ENCODE results near the gene STK16. TPM values are rescaled to one million over a fixed set of nuclear protein-coding genes. Genes with fewer than 3 reads are reported as not detected.

Gene STK16
- total and polyA plus RNA-seq, 7 experiments from 2014 or later = 17.4 to 35.0 (median 21.8) TPM

DNA sequence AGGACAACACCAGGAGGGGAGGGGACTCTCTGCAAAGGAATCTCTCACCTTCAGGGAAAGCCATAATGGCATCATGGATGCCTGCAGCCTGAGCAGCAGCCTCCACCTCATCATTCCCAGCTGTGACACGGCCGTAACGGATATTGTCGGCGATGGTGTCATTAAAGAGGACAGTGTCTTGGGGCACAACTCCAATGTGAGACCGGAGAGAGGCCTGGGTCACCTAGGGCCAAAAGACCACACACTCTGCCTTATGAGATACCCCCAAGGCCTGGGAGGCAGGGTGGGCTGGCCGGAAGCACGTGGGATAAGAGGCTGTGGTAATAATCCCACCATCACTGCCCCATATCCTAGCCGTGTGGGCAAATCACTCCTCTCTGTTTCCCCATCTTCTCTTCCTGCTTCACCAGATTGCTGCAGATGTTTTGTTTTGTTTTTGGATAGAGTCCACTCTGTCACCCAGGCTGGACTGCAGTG lies 34.4 kb upstream of the STK16 start:
- CTCF ChIA-PET = interaction anchor here (0.8 to 5.0 kb wide), 14 partner anchors 16 to 216 kb away, joined by 3 to 54 read pairs (median 4); partner anchors contain the start of genes ATG9A, CNPPD1, NHEJ1 and SLC23A3
- H3K36me3 ChIP-seq (ENCODE audit: control insufficient read depth in 2 of 3, insufficient read depth in 3 of 3, low read length in 3 of 3) = peaks cover 9 to 33% (median 14%) of the 10 kb centered on the region in 3 experiments
- peak overlapping the region; percentile 17 for H3K4me3 ChIP-seq (ENCODE audit: low read length)
- Mint-ChIP-seq H3K27me3 (no peaks in the 10 kb centered on the region), H3K4me3 (peak overlapping the region in 6 of 10 donors; percentile 57 to 74 (median 64)), H3K27ac (peak overlapping the region; percentile 86 to 96 (median 94)), H3K9me3 (peaks cover 0 to 5% (median 0%) of the 10 kb centered on the region in 11 donors), H3K4me1 (peaks cover 15 to 51% (median 46%) of the 10 kb centered on the region in 7 donors), H3K36me3 (peaks cover 0 to 22% (median 4%) of the 10 kb centered on the region in 5 donors)
- H3K9me3 ChIP-seq (ENCODE audit: control insufficient read depth in 2 of 3, low read length in 3 of 3) = no peaks in the 10 kb centered on the region
- peaks cover 19 to 26% of the 10 kb centered on the region in 2 donors for H3K4me1 ChIP-seq (ENCODE audit: control insufficient read depth in 2 of 2, insufficient read depth in 2 of 2, low read length in 2 of 2)
- ATAC-seq (no peak), DNase-seq (peak in 1 of 9 donors; percentile 16)
- H3K27ac ChIP-seq (ENCODE audit: low read depth, low read length) = peak overlapping the region; percentile 70
- POLR2A ChIA-PET = interaction anchor here (0.6 to 17.4 kb wide), 13 partner anchors 11 to 84 kb away, joined by 3 to 343 read pairs (median 7); partner anchors contain the start of genes ANKZF1, ATG9A, CNPPD1 and GLB1L
- intact Hi-C loops (cut with micrococcal nuclease) = loop anchor here (1.0 kb wide), 5 partner anchors 34 to 153 kb away; partner anchors contain the start of gene NHEJ1 (in 2 of the 2)
- no peaks in the 10 kb centered on the region for H3K27me3 ChIP-seq (ENCODE audit: control insufficient read depth in 2 of 2, insufficient read depth in 2 of 2, low read length in 2 of 2)

- H3K36me3 ChIP-seq (ENCODE audit: control insufficient read depth in 2 of 3, insufficient read depth in 3 of 3, low read length in 3 of 3) = peaks cover 9 to 26% (median 14%) of the 10 kb centered on the region in 3 experiments
- H3K27ac Mint-ChIP-seq = no peak overlapping the region
- DNase-seq = no peak
These were observed 32.3 kb upstream of the STK16 start for GRCh38 chr2:219213026-219213415.

DNA sequence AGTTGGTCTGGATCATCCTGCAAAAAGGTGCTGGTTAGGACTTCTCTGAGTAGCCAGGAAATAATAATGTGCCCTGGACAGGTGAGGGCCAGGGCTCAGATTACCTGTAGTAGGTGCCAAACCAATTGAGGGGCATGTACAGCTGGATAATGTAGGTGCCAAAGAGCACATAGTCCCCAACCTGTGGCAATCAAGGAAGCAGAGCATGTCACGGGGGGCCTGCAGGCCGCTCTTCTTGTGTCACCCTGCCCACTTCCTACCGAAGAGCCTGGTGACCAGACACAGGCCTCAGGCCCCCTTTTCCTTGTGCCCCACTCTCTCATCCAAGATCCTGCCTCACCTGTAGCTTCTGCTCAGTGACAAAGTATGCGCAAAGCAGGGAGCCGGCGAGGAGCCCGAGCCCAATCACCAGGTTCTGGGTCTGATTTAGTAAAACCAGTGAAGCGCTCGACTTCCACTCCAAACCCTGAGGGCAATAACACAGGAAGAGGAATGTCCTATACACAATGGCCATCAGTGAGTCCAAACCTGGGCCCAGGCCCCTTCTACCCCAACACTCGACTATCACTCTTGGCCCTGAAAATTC lies 31.7 kb upstream of the STK16 start:
- Mint-ChIP-seq H3K27me3 (no peaks in the 10 kb centered on the region), H3K27ac (peak overlapping the region in 1 of 9 donors; percentile 74), H3K36me3 (peaks cover 0 to 18% (median 4%) of the 10 kb centered on the region in 5 donors), H3K9me3 (no peaks in the 10 kb centered on the region), H3K4me3 (no peak overlapping the region), H3K4me1 (peaks cover 7 to 45% (median 36%) of the 10 kb centered on the region in 7 donors)
- Histone ChIP-seq H3K27ac (ENCODE audit: low read depth, low read length) (no peak overlapping the region), H3K27me3 (ENCODE audit: control insufficient read depth in 2 of 2, insufficient read depth in 2 of 2, low read length in 2 of 2) (no peaks in the 10 kb centered on the region), H3K36me3 (ENCODE audit: control insufficient read depth in 2 of 3, insufficient read depth in 3 of 3, low read length in 3 of 3) (peaks cover 5 to 21% (median 11%) of the 10 kb centered on the region in 3 experiments), H3K9me3 (ENCODE audit: control insufficient read depth in 2 of 3, low read length in 3 of 3) (no peaks in the 10 kb centered on the region), H3K4me3 (ENCODE audit: low read length) (no peak overlapping the region), H3K4me1 (ENCODE audit: control insufficient read depth in 2 of 2, insufficient read depth in 2 of 2, low read length in 2 of 2) (peaks cover 16% of the 10 kb centered on the region in 2 donors)
- intact Hi-C loops (cut with micrococcal nuclease) = no loop called here
- POLR2A ChIA-PET = interaction anchor here (1.1 to 17.4 kb wide), 5 partner anchors 16 to 55 kb away, joined by 3 to 343 read pairs (median 4); partner anchors contain the start of genes ANKZF1, ATG9A, CNPPD1 and NHEJ1
- ATAC-seq (no peak), DNase-seq (no peak)
- CTCF ChIA-PET = interaction anchor here (0.6 to 5.0 kb wide), 6 partner anchors 38 to 202 kb away, joined by 3 to 54 read pairs (median 16); partner anchors contain the start of genes CNPPD1, NHEJ1 and SLC23A3

More at GRCh38 chr2:219213026-219213415, 32.3 kb upstream of the STK16 start:
- Mint-ChIP-seq H3K27me3 (no peaks in the 10 kb centered on the region), H3K36me3 (peaks cover 0 to 23% (median 4%) of the 10 kb centered on the region in 5 donors), H3K4me1 (peaks cover 12 to 50% (median 41%) of the 10 kb centered on the region in 7 donors), H3K4me3 (no peak overlapping the region), H3K9me3 (no peaks in the 10 kb centered on the region)
- POLR2A ChIA-PET = interaction anchor here (1.1 to 17.4 kb wide), 5 partner anchors 17 to 54 kb away, joined by 3 to 343 read pairs (median 5); partner anchors contain the start of genes ANKZF1, ATG9A, CNPPD1 and SLC23A3
- CTCF ChIA-PET = interaction anchor here (0.8 to 5.0 kb wide), 5 partner anchors 38 to 82 kb away, joined by 3 to 54 read pairs (median 29); partner anchors contain the start of genes CNPPD1, NHEJ1 and SLC23A3
- intact Hi-C loops (cut with micrococcal nuclease) = no loop called here
- no peak for ATAC-seq
- no peaks in the 10 kb centered on the region for H3K27me3 ChIP-seq (ENCODE audit: control insufficient read depth in 2 of 2, insufficient read depth in 2 of 2, low read length in 2 of 2)
- H3K9me3 ChIP-seq (ENCODE audit: control insufficient read depth in 2 of 3, low read length in 3 of 3) = no peaks in the 10 kb centered on the region
- H3K27ac ChIP-seq (ENCODE audit: low read depth, low read length) = no peak overlapping the region
- no peak overlapping the region for H3K4me3 ChIP-seq (ENCODE audit: low read length)
- peaks cover 15 to 17% of the 10 kb centered on the region in 2 donors for H3K4me1 ChIP-seq (ENCODE audit: control insufficient read depth in 2 of 2, insufficient read depth in 2 of 2, low read length in 2 of 2)

- DNase-seq (no peak), ATAC-seq (no peak)
- H3K27ac Mint-ChIP-seq = no peak overlapping the region
- Histone ChIP-seq H3K4me1 (ENCODE audit: control insufficient read depth in 2 of 2, insufficient read depth in 2 of 2, low read length in 2 of 2) (peaks cover 16 to 17% of the 10 kb centered on the region in 2 donors), H3K9me3 (ENCODE audit: control insufficient read depth in 2 of 3, low read length in 3 of 3) (no peaks in the 10 kb centered on the region), H3K27ac (ENCODE audit: low read depth, low read length) (no peak overlapping the region), H3K36me3 (ENCODE audit: control insufficient read depth in 2 of 3, insufficient read depth in 3 of 3, low read length in 3 of 3) (peaks cover 0 to 15% (median 5%) of the 10 kb centered on the region in 3 experiments), H3K27me3 (ENCODE audit: control insufficient read depth in 2 of 2, insufficient read depth in 2 of 2, low read length in 2 of 2) (no peaks in the 10 kb centered on the region), H3K4me3 (ENCODE audit: low read length) (no peak overlapping the region)
- H3K4me1 Mint-ChIP-seq = peaks cover 6 to 43% (median 34%) of the 10 kb centered on the region in 7 donors
- H3K4me3 Mint-ChIP-seq = no peak overlapping the region
- intact Hi-C loops (cut with micrococcal nuclease) = no loop called here
- POLR2A ChIA-PET = interaction anchor here (0.9 to 17.4 kb wide), 4 partner anchors 8 to 54 kb away, joined by 3 to 343 read pairs (median 4); partner anchors contain the start of genes ATG9A, CNPPD1, NHEJ1 and SLC23A3
- CTCF ChIA-PET = interaction anchor here (0.6 to 5.0 kb wide), 3 partner anchors 41 to 202 kb away, joined by 3 to 54 read pairs (median 5); partner anchors contain the start of gene NHEJ1
- H3K27me3 Mint-ChIP-seq = no peaks in the 10 kb centered on the region
- no peaks in the 10 kb centered on the region for H3K9me3 Mint-ChIP-seq
- peaks cover 0 to 13% (median 4%) of the 10 kb centered on the region in 5 donors for H3K36me3 Mint-ChIP-seq
These were observed 31.1 kb upstream of the STK16 start for GRCh38 chr2:219214141-219214540.

GRCh38 chr2:219214786-219215185 lies 30.5 kb upstream of the STK16 start:
- H3K27me3 ChIP-seq (ENCODE audit: control insufficient read depth in 2 of 2, insufficient read depth in 2 of 2, low read length in 2 of 2) = no peaks in the 10 kb centered on the region
- no peak overlapping the region for H3K27ac ChIP-seq (ENCODE audit: low read depth, low read length)
- intact Hi-C loops (cut with micrococcal nuclease) = no loop called here
- DNase-seq (no peak), ATAC-seq (no peak)
- H3K9me3 Mint-ChIP-seq = no peaks in the 10 kb centered on the region
- POLR2A ChIA-PET = interaction anchor here (0.9 to 17.4 kb wide), 5 partner anchors 9 to 55 kb away, joined by 3 to 343 read pairs (median 4); partner anchors contain the start of genes ATG9A, CNPPD1, NHEJ1 and SLC23A3
- peaks cover 6 to 45% (median 36%) of the 10 kb centered on the region in 7 donors for H3K4me1 Mint-ChIP-seq
- no peak overlapping the region for H3K4me3 ChIP-seq (ENCODE audit: low read length)
- no peaks in the 10 kb centered on the region for H3K27me3 Mint-ChIP-seq
- CTCF ChIA-PET = interaction anchor here (1.8 to 5.0 kb wide), 2 partner anchors 41 to 57 kb away, joined by 5 to 54 read pairs; partner anchors contain the start of gene NHEJ1
- peak overlapping the region in 1 of 10 donors; percentile 17 for H3K4me3 Mint-ChIP-seq
- H3K9me3 ChIP-seq (ENCODE audit: control insufficient read depth in 2 of 3, low read length in 3 of 3) = no peaks in the 10 kb centered on the region
- peaks cover 0 to 16% (median 2%) of the 10 kb centered on the region in 3 experiments for H3K36me3 ChIP-seq (ENCODE audit: control insufficient read depth in 2 of 3, insufficient read depth in 3 of 3, low read length in 3 of 3)
- H3K27ac Mint-ChIP-seq = peak overlapping the region in 1 of 9 donors; percentile 26
- peaks cover 20 to 23% of the 10 kb centered on the region in 2 donors for H3K4me1 ChIP-seq (ENCODE audit: control insufficient read depth in 2 of 2, insufficient read depth in 2 of 2, low read length in 2 of 2)
- peaks cover 0 to 11% (median 4%) of the 10 kb centered on the region in 5 donors for H3K36me3 Mint-ChIP-seq

Measured in naive thymus-derived CD4-positive, alpha-beta T cell (primary cell).